NCI-H524 (cell line): ENCODE measurements around the gene LRRK1.

Source experiments
- DNase-seq, 2 experiments: peaks; one replicate each; lab custom pipeline; 2025; lab: John Stamatoyannopoulos, UW

The LRRK1 gene

DNA sequence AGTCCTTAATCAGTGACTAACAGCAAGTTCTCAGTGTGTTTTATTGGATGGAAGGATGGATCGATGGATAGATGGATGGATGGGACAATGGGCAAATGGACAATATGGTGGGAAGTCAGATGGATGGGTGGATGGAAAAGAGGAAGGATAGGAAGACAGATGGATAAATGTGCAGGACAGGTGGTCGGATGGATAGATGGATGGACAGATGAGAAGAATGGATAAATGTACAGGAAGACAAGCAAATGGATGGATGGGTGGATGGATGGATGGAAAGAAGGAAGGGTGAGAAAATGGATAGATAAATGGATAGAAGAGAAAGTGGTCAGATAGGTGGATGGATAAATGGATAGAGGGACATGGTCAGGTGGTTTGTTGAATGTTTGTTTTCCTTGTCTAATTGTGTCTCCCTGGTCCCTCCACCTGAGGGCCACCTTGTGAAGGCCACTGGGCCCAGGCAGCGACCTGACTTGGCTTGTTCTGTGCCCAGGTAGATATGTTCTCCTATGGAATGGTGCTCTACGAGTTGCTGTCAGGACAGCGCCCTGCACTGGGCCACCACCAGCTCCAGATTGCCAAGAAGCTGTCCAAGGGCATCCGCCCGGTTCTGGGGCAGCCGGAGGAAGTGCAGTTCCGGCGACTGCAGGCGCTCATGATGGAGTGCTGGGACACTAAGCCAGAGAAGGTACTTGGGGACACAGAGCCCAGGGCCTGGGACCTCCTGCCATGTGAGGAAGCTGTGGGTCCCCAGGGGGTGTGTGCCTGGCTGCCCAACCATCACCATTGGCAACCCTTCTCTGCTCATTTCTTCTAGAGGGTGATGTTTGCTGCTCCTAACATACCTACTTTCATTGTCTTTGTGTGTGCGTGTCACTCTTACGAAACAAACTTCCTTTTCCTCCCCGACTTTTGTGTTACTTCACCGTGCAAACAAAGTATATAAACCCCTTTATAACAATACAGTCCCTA is 137.5 kb downstream of the LRRK1 start:
- DNase-seq, result no peak

DNA sequence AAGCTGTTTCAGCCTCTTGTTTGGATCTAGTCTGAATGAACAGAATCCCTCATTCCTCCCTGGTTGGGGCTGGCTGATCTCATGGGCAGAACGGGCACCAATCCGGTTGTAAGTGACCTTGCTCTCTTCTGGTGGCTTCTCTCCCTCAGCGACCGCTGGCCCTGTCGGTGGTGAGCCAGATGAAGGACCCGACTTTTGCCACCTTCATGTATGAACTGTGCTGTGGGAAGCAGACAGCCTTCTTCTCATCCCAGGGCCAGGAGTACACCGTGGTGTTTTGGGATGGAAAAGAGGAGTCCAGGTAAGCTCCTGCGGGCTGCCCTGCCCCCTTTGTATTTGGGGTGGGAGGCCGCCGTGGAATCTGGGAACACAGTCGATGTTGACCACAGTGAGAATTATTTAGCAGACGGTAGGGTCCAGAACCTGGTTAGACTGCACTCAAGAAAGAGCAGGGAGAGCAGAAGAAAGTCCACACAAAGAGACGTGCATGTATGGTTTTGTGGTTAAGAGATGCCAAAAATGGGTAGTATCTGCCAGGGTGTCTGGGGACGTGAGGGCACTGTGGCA is 138.8 kb downstream of the LRRK1 start:
- DNase-seq, result no peak

DNA sequence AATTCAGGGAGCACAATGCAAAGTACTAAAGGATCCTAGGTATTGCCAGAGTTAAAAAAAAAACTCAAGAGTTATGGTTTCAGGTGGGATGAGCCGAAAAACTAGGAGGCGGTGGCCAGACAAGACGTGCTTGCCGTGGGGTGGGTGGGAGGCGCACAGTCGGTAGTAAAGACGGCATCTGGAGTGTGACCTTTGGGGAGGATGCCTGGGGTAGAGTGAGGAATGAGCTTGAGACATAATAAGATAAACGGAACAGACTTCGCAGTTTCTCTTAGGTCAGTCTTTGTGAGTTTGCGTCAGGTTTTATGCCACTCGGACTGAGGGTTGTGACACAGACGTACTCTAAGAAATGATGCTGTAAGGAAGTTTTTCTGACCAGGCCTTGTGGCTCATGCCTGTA is 139.6 kb downstream of the LRRK1 start:
- no peak for DNase-seq

DNA sequence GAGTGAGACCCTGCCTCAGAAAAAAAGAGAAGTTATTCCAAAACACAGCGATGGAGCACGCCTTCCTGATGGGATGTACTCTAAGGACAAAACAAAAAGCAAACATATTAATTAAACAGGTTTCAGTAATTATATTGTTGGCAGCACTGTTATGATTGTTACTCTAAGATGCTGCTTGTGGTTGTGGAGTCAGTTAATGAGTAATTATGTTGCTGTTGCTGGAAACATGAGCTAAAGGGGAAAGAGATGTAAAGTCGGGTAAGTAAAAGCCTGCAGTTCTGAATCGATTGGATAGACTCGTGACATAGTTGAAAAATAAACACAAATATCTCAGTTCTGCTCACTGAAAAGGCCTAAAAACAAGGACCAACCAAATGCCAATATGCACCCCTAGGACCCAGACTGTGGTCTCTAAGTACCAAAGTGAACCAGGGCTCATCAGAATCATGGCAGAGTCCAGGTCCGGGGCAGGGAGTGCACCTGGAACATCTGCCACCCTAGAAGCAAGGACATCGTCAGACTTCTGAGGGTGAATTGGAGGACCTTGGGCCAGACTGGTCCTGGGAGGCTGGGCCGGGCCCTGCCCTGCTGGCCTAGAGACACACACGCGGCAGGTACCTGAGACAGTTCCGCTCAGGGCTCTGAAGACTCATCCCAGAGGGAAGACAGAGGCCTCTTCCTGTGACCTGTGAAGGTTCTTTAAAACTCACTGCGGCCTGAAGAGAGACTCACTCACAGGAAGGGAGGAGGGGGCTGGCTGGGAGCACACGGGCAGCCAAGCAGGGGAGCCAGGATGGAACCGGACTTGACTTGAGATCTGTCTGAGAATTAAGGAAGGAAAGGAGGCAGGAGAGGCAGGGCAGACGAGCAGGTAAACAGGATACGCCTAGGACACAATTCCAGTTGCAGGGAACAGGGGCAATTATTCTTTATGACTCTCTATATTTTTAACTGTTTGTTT is 140.5 kb downstream of the LRRK1 start:
- DNase-seq, result no peak

DNA sequence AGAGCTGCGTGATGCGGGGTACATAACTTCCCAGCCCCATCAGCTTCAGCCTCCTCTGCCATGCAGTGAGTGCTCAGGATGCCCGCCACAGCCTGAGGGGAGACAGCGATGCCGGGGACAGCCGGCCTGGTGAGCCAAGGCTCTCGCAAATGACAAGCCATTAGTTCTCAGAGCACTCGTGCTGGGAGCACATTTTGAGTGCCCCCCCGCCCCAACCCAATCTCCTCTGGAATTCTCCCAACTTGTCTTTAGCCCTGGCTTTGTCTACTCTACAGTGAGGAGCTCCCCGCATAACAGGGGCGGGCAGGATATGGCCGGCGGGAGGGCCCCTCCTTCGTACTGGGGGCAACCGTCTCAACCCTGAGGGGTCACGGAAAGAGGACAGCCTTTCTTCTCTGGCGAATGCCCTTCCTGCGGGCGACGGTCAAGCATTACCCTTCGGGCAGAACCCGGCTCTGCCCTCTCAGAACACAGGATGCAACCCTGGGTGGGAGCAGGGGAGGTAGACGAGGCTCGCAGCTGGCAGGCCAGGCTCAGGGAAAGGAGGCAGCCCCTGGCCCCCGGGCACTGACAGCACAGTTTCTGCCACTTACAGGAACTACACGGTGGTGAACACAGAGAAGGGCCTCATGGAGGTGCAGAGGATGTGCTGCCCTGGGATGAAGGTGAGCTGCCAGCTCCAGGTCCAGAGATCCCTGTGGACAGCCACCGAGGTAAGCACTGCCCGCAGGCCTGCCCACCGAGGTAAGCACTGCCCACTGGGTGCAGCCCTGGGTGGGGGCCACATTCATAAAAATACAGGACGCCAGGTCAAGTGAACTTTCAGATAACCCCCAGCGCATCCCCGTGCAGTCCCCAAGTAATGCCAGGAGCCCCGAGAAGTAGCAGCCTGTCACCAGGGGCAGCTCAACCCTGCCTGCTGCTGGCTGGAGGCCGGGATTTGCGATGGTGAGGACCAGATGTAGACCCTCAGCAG is 141.7 kb downstream of the LRRK1 start:
- DNase-seq, result no peak

DNA sequence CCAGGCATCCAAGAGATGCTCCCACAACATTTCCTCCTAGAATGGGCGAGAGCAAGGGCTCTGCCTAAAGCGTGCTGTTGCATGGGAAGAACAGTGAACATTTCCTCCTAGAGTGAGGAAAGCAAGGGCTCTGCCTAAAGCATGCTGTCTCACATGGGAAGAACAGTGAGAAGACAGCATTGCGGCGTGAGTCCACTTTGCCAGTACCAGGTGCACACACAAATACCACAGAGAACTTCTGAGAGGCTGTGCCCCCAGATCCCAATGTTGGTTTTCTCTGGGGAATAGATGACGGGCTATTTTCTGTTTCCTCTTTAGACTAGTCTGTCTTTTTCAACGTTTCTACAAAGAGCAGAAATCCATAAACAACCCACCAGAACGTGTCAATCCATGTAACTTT is 142.9 kb downstream of the LRRK1 start:
- no peak for DNase-seq

DNA sequence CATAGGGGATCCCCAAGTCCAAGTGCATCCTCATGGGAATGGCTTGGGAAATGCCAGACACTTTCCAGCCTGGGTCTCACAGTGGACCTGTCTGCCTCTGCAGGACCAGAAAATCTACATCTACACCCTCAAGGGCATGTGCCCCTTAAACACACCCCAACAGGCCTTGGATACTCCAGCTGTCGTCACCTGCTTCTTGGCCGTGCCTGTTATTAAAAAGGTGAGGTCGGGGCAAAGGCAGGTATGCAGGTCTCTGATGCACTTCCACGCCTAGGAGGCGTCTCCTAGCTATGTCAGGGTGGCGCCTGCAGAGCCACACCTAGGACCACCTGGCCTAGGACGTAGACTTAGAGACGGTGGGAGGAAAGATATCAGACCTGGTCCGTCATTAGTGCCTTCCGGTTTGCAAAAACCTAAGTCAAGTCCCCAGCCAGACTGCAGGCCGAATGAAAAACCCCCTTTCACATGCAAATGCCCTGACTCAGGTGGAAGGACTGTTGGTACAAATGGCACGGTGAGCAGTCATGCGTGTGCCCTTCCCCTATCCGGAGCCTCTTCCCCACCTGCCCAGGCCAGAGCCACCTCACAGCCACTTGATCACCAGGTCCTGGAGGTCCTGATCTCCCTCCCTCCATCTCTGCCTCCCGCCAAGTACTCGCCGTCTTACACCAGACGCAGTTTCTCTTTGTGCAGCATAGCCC is 143.5 kb downstream of the LRRK1 start:
- no peak for DNase-seq

DNA sequence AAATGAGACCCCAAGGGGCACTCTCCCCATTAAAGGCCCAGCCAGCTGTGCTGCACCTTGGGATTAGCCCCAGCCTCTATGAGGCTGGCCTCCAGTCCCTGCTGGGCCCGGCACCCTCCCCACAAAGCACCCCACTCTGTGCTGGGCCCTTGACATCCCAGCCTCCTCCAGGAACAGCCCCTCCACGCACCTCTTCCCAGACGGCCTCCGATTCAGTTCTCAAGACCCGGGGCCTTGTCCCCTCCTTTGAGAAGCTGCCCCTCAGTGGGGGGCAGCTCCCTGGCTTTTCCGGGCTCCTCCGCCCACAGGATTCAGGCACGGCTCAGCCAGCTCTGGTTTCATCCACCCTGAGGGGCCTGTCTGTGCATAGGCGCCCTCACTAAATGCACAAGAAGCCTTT is 144.1 kb downstream of the LRRK1 start:
- DNase-seq, result no peak

DNA sequence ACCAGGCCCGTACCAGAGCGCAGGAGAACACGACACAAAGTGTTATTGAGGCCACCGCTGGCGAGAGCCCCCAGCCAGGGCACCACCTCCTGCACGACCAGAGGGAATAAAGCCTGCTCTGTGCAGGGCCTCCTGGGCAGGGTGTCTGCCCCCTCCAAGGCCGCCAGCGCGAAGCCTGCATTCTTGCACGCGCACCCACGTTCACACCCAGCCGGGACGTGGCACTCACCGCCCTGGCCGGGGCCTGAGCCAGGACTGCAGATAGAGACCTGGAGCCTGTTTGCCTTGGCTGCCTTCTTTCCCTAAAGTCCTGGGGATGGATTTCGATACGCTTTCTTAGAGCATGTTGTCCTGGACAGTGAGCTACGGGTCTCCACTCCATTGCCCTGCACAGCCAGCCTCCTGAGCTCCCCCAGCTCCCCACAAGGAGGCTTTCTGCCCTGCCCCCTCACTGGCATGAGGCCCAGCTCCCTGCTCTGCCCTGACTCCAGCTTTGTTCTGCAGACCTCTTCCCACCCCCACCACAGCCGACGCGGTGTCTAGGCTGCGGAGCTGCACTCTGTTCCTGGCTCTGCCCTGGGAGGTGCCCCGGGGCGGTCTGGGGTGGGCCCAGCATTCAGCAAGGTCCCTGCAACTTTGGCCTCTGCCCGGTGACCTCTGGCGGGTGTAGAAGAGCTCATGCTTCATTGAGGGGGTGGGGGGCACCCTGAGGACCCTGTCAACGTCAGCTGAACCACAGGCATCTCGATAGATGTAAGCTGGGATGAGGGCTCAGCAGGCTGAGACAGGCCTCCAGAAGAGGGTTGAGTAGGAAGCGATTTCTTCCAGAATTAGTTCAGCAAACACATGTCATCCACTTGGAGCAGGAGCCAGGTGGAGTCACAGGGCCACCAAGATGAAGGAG is 145.0 kb downstream of the LRRK1 start:
- DNase-seq, result no peak

DNA sequence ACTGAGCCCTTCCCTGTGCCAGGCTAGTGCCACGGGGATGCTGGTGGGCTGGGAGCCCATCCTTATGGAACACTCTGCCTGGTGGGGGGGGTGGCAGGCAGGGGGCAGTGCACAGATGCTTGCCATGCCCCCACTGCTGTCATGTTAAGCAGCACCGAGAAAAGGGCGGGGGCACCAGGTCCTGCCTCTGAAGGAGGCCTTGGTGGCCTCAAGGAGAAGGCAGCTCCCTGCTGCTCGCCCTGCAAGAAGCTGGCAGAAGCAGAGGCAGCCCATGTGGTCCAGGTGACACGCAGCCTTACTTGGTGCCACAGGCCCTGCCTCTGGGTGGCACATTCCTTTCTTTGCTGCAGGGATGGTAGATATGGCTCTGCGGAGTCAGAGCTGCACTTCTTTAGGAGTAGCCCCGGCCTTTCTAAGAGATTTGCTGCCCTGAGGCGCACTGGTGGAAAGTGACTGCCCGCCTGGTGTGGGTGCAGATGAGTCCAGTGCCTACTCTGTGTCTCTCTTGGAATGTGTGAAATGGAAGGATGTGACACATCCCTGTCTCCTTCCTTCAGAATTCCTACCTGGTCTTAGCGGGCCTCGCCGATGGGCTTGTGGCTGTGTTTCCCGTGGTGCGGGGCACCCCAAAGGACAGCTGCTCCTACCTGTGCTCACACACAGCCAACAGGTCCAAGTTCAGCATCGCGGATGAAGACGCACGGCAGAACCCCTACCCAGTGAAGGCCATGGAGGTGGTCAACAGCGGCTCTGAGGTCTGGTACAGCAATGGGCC is 145.8 kb downstream of the LRRK1 start:
- DNase-seq, result no peak

DNA sequence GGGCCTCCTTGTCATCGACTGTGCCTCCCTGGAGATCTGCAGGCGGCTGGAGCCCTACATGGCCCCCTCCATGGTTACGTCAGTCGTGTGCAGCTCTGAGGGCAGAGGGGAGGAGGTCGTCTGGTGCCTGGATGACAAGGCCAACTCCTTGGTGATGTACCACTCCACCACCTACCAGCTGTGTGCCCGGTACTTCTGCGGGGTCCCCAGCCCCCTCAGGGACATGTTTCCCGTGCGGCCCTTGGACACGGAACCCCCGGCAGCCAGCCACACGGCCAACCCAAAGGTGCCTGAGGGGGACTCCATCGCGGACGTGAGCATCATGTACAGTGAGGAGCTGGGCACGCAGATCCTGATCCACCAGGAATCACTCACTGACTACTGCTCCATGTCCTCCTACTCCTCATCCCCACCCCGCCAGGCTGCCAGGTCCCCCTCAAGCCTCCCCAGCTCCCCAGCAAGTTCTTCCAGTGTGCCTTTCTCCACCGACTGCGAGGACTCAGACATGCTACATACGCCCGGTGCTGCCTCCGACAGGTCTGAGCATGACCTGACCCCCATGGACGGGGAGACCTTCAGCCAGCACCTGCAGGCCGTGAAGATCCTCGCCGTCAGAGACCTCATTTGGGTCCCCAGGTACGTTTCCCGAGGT is 146.5 kb downstream of the LRRK1 start:
- no peak for DNase-seq

DNA sequence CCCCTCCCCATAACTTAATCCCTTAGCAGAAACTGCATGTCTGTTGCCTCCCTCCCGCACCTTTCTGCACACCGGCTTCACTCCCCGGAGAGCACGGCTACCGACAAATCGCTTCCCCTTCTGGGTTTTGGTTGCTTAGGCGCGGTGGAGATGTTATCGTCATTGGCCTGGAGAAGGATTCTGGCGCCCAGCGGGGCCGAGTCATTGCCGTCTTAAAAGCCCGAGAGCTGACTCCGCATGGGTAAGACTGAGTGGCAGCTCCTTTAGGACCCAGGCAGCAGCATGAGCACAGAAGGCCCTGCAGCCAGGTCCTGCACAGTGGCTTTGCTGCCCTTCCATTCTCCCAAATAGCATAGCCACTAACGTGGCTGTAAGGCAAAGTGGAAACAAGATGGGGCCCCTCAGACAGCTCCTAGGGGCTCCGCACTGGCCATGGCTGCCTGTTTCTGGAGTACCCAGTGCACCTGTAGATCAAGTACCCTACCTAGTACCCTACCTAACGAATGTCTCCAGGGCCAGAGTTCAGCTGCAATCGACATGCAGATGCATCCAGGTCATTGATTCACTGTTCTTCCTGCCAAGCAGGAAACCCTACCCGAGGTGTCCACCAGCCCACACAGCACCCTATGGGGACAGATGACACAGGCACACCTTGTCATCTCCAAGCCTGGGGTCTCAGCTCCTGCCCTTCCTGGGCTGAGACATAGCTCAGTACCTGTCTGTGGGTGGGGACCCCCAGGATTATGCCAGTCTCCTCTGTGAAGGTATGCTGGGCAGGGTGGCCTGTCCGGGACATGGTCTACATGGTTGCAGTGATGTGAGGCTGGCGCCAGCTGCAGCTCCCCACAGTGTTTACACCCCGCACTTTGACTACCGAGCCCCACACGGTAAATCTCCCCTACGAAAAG is 147.6 kb downstream of the LRRK1 start:
- DNase-seq, result no peak

DNA sequence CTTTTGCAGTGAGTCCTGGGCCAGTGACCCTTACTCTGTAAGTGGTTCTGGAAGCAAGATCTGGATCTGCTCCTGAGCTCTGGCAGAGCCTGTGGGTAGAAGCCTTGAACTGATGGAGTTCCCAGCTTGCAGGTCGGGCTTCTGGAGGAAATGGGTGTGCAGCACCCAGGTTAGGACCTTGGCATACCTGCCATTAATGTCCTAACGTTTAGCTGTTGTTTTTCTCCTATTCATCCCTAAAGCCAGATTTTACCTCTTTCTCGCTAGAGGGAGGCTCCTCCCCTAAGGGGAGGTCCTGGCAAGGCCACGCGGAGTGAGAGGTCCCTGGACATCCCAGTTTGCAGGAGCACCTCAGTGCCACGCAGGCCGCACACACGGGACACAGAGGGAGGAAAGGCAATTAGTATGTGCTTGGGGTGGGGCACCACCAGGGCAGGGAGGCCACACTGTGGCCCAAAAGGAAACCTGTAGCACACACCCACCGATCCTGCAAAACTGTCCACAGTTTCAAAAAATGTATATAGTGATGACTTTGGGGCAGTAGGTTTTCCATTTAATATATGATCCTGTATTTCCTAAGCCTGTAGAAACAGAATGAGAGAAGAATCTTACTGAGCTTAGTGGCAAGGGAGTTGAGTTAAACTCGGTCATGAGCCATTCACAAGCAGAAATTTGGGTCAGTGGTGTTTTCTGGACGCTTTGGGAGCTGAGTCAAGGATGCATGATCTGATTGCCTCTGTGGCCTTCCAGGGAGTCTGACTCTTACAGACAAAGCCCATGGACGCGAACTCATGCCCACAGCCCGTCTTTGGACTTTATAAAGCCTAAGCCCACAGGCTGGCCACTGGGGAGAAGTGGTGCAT is 148.7 kb downstream of the LRRK1 start:
- no peak for DNase-seq

DNA sequence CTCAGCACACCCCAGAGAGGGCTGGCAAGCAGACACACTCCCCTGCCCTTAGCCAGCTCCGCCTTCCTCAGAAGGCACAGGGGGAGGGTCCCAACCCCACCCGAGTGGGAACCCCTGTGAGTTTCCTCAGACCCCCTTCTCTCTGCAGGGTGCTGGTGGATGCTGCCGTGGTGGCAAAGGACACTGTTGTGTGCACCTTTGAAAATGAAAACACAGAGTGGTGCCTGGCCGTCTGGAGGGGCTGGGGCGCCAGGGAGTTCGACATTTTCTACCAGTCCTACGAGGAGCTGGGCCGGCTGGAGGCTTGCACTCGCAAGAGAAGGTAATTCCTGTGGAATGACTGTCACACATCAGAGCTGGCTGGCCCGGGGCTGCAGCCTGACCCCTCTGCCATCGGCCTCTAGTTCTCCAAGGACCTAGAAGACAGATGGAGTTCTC is 149.4 kb downstream of the LRRK1 start:
- no peak for DNase-seq

DNA sequence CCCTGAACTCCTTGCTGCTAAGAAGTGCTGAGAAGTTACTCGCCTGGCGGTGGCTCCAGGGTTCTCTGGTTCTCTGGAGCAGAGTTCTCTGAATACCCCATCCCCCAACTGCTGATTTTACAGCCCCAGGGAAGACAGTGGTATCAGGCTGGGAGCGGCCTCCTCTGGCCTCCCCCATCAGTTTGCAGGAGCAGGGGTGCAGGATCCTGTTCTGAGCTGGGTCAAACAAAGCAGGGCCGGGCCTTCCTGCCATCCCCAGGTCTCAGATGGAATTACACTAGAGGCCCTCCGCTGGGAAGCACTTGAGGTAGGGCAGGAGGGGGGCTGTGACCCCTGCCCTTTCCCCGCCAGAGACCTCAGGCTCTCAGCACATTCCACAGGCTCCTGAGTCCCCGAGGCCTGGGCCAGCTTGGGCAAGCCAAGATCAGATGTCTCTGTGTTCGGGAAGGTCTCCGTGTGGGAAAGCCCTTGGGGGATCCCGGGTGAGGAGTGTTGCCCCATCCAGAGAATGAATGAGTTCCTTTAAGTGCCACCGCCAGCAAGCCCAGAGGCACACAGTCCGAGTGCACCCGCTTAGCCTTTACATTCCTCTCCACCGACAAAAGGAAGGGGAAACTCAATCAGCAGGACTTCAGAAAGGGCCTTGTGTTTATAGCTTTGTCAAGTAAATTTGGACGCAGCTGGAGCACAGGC is 149.9 kb downstream of the LRRK1 start:
- DNase-seq, result no peak

DNA sequence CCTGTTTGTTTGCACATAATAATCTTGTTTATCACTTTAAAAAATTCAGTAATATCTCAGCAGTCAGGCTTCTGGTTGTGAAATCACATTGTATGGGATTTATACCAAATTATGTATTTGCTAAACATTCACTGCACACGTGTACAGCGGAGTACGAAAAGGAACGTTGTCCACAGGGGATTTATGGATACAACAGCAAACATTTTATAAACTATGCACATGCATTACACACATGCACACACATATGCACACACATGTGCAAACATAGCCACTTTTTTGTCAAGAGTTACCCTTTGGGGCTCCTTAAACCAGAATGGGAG is 150.5 kb downstream of the LRRK1 start:
- no peak for DNase-seq
